Activated CD8-positive, alpha-beta memory T cell treated with anti-CD3 and anti-CD28 coated beads, Interleukin-2, amount 50 U/mL, for 1 hour (primary cell): Measurements from ENCODE around the gene EFNA1.

Experiments
- DNase-seq: peaks from one replicate; pipeline ENCODE4 v3.0.0-alpha.2; 2020; ENCODE audit errors: extremely low read depth

Gene EFNA1

DNA sequence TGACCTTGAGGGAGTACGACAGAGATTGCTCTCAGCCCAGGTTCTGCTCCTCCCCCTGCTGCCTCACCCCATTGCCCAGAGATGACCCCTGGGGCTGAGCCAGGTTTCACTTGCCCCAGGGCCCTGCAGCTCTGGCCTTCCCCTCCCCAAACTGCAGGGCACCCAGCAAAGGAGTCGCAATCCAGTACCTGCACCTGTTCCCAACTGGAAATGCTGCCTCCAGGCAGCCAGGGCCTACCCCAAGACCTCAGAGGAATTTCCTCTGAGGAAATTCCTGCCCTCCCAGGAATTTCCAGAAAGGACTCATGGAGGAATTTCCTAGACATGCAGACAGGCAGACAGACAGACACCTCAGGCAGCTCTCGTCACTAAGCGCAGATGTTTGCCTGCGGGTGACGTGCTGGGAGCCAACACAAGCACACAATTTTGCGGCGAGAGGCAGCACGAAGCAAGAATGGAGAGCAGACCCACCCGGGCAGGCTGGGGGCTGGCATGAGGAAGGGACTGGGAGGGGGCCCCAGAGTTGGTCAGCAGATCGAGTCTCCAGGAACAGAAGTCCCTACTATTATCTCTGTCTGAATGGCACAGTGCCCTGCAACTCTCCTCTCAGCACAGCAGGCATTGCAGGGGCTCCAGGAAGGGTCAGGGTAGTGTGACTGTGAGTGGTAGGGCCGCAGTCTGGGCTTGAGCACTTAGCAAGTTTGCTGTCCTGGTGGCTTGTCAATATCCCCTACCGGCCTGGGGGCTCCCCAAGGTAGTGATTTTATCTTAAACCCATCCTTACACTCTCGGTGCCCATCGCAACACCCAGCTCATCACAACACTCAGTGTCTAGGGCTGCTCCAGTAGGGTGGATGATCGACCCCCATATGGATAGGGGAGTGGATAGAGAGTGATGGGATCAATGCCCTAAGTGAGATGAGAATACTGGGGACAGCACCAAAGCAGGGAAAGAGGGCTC, 2.9 kb upstream of the EFNA1 start:
- DNase-seq = no peak

DNA sequence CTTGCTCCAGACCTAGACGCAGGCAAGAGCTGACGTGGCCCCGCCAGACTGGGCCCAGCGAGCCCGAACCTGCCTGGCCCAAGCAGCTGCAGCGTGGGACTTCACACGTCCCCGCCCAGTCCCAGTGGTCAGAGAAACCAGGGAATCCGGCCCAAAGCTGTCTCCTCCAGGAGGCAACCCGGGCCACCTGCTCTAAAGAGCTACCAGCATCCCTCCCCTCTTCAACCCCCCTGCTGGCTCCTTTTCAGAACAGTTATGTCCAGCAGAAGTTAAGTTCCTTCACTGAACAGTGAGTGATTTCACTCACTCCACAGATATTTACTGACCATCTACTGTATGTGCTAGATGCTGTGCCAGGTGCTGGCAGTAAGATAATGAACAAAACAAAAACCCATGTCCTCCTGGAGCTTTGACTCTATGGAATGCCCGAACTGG, 2.1 kb upstream of the EFNA1 start:
- DNase-seq = no peak

- no peak for DNase-seq
Measured at GRCh38 chr1:155125946-155126555, 1.6 kb upstream of the EFNA1 start.

DNA sequence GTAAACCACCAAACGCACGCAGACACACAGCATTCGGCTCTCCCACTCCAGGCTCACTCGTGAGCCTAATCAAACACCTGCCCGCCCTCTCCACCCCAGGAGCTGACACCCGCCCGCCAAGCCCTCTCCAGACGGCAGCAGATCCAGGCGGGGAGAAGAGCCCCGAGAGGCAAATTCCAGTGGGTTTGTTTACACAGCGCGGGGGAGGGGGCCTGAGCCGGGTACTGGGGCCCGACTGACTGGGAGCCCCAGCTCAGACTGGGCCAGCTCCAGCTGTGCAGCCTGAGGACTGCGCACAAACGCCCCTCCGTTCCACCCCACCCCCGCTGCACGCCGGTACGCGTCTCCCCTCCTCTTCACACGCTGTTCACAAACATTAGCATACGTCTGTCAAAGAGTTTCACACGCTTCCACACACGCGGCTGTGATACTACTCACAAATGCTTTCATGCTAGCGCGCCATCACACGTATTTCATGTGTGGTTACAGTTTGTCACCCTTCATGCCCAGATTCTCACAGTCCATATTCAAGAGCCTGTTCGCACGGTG, 1.0 kb upstream of the EFNA1 start:
- DNase-seq = no peak

- no peak for DNase-seq
Measured at GRCh38 chr1:155127967-155128754, 485 bp downstream of the EFNA1 start.

- DNase-seq = no peak
Measured at GRCh38 chr1:155128755-155129473, 1.2 kb downstream of the EFNA1 start.

- DNase-seq = no peak
Measured at GRCh38 chr1:155130272-155131006, 2.8 kb downstream of the EFNA1 start.

DNA sequence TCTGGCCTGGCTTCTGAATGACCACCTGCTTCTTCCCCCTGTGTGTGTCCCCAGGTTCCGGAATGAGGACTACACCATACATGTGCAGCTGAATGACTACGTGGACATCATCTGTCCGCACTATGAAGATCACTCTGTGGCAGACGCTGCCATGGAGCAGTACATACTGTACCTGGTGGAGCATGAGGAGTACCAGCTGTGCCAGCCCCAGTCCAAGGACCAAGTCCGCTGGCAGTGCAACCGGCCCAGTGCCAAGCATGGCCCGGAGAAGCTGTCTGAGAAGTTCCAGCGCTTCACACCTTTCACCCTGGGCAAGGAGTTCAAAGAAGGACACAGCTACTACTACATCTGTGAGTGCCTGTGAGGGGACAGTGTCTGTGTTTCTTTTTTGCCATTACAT, 3.6 kb downstream of the EFNA1 start:
- DNase-seq = no peak

GRCh38 chr1:155131856-155132255, 4.2 kb downstream of the EFNA1 start:
- no peak for DNase-seq

DNA sequence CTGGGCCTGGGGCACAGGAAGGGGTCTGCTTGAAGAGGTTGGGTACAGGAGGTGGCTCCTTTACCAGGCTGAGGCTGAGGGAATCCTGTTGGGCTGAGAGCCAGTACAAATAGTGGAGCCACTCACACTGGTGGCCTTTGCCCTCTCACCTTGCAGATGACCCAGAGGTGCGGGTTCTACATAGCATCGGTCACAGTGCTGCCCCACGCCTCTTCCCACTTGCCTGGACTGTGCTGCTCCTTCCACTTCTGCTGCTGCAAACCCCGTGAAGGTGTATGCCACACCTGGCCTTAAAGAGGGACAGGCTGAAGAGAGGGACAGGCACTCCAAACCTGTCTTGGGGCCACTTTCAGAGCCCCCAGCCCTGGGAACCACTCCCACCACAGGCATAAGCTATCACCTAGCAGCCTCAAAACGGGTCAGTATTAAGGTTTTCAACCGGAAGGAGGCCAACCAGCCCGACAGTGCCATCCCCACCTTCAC, 6.2 kb downstream of the EFNA1 start:
- no peak for DNase-seq

GRCh38 chr1:155134322-155134721, 6.6 kb downstream of the EFNA1 start:
- no peak for DNase-seq

DNA sequence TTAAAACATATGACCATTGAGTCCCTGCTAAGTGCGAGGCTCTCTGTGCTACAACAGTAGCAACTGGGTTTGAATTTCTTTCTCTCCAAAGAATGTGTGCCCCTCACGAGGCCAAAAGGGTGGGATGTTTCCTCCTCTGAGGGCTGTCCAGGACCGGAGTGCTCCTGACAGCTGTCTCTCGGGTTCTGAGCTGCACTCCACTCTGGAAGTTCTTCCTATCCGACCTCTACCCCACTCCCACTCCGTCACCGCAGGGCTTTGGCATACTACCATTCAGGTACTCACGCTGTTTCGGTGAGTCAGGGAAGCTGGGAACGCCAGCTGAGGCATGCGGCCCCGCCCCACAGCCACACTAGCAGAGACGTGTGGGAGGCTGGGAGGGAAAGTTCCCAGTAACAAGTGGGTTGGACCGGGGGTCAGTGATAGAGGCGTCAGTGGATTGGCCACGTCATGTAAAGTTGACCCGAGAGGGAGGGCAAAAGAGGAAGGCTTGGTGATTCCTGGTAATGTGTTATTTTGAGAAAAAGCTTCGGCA, 7.3 kb downstream of the EFNA1 start:
- no peak for DNase-seq

DNA sequence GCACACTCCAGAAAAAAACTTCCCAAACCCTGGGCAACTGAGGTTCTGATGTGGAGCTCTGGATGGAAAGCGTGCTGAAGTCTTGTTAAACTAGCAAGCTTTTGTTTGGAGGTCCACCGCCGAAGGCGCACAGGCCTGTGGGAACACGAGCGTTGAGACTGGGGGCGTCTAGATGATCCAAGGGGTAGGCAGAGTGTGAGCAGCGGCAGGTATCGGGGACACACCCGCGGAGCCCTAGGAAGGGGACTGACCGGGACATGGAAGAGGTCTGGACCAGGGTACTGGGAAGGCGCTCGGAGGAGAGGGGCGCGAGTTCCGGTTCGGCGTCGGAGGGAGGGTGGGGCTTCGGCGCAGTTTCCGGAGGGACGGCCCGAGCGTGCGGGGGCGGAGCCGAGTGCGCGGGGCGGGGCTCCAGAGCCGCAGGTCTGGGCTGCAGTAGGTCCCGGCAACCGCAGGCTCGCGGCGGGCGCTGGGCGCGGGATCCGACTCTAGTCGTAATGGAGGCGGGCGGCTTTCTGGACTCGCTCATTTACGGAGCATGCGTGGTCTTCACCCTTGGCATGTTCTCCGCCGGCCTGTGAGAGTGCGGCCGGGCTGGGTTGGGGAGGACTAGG, 7.8 kb downstream of the EFNA1 start, which contains the start of gene SLC50A1:
Gene SLC50A1 (plus strand): TSS at position 438 of the 614 bp plus-strand sequence. CDS start 60 bp downstream, at position 498.
- DNase-seq = peak; percentile 68

DNA sequence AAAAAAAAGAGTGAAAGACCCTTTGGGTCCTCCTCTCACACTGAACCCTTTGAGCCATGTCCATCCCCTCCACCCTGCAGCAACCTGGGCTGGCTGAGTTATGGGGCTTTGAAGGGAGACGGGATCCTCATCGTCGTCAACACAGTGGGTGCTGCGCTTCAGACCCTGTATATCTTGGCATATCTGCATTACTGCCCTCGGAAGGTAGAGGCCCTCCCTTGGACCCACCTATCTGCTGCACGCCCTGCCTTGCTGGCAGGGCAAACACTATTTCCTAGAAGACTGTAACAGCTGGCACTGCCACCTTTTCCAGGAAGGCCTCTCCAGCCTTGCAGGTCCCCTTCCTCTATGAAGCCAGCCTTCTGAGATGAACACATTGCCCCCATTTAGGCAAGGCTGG, 9.1 kb downstream of the EFNA1 start:
- DNase-seq = no peak

GRCh38 chr1:155137154-155137949, 9.7 kb downstream of the EFNA1 start:
- no peak for DNase-seq

DNA sequence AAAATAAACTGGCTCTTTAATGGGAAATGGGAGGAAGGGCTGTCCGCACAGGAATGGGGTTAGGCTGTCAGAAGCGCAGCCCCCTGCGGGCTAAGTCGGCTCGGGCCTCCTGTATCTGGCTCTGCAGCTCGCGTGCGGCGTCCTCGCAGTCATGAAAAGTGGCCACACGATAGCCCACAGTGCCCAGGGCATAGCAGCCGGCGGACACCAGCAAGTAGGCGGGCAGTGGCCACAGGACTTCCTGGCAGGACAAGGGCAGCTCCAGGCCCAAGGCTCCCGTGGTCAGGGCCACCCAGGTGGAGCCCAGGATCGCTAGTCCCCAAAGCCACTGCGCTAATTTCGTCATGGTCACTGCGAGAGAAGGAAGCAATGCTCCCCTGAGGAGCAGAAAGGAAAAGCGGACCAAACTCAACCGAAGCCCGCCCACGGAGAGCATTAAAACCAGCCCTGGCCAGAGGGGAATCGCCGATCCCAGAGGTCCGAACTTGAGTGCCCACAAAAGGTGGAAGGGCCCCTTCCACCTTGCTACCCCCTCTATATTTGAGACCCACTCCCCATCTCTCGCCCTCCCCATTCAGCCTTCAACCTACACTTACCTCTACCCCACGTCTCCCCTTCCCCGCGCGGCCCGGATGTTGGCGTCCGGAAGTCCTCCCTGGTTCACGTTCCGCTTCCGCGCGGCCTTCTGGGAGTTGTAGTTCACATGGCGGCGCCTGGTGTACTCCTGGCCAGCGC, 12.4 kb downstream of the EFNA1 start, which contains the start of gene DPM3:
Gene DPM3 (minus strand): TSS at position 637 of the 735 bp plus-strand sequence. CDS start 291 bp downstream, at position 346.
- peak; percentile 66 for DNase-seq

DNA sequence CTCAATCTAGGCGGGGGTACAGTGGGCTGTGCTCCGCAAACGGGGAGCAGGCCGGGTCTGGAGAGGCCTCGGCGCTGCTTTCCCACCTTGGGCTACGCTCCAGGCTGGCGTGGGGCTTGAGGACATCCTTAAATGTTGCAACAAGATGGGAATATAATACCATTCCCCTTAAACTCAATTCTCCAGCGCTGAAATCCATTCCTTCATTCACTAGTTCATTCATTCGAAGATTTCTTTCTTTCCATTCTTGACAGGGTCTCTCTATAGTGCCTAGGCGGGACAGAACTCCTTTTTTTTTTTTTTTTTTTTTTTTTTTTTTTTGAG, 12.9 kb downstream of the EFNA1 start:
- no peak for DNase-seq

DNA sequence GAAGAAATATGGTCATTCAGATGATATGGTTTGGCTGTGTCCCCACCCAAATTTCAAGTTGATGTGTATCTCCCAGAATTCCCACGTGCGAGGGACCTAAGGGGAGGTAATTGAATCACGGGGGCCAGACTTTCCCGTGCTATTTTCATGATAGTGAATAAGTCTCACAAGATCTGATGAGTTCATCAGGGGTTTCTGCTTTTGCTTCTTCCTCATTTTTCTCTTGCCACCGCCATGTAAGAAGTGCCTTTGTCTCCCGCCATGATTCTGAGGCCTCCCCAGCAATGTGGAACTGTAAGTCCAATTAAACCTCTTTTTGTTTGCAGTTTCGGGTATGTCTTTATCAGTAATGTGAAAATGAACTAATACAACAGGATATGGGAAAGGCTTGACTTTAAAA, 14.1 kb downstream of the EFNA1 start:
- no peak for DNase-seq
